ENCODE results near the gene ADAM17.

GRCh38 chr2:9474361-9475057 lies 81.1 kb downstream of the ADAM17 start, which contains the start of gene IAH1:
- TF ChIP-seq, protein P1, sequence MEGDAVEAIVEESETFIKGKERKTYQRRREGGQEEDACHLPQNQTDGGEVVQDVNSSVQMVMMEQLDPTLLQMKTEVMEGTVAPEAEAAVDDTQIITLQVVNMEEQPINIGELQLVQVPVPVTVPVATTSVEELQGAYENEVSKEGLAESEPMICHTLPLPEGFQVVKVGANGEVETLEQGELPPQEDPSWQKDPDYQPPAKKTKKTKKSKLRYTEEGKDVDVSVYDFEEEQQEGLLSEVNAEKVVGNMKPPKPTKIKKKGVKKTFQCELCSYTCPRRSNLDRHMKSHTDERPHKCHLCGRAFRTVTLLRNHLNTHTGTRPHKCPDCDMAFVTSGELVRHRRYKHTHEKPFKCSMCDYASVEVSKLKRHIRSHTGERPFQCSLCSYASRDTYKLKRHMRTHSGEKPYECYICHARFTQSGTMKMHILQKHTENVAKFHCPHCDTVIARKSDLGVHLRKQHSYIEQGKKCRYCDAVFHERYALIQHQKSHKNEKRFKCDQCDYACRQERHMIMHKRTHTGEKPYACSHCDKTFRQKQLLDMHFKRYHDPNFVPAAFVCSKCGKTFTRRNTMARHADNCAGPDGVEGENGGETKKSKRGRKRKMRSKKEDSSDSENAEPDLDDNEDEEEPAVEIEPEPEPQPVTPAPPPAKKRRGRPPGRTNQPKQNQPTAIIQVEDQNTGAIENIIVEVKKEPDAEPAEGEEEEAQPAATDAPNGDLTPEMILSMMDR (IDR thresholded peaks at IDR 0.05 in 8 of 11, conservative IDR thresholded peaks at IDR 0.05 in 3 of 11), result peak in 2 of 11 experiments; percentile 12 to 27
- peak; percentile 69 to 77 (median 76) for TF ChIP-seq POLR2AphosphoS5 (IDR thresholded peaks at IDR 0.05)

All from spleen (tissue), 7 donors.